SK-N-SH (cell line): Measurements from ENCODE around the gene SYT7. TPM values are rescaled to one million over a fixed set of nuclear protein-coding genes. Genes with fewer than 3 reads are reported as not detected.

Source experiments
- CTCF ChIA-PET: fragments of 300-600, 350-600 bp; formaldehyde crosslinking; extraction: SDS; loops from one replicate; lab custom pipeline; 2021; lab: Yijun Ruan, JAX
- POLR2A ChIA-PET: fragments of 350-600 bp; sonication (Branson Sonifier 250); formaldehyde crosslinking; extraction: SDS; loops from one replicate; lab custom pipeline; 2020; ENCODE audit warnings: antibody characterized with exemption, inconsistent platforms; lab: Yijun Ruan, JAX
- DNase-seq: peaks from one replicate; pipeline ENCODE4 v3.0.0; 2012
- H2AFZ ChIP-seq: fragments of 200-600 bp; sonication (generic); 2 replicates; pipeline ENCODE4 v1.8.1; 2016; ENCODE audit warnings: antibody characterized with exemption, mild to moderate bottlenecking, low read depth
- H3F3A ChIP-seq: fragments of 200-600 bp; sonication (generic); replicated peaks from 2 replicates; pipeline ENCODE3; 2016; ENCODE audit warnings: antibody characterized with exemption, mild to moderate bottlenecking; ENCODE audit not compliant: insufficient read depth
- H3K27ac ChIP-seq, 2 experiments: fragments of 200-500 bp in 1 of 2; fragments of 200-600 bp in 1 of 2; sonication (Bioruptor generic) in 1 of 2; sonication (generic), shearing (Covaris generic) in 1 of 2; 2 replicates each; pipeline versions ENCODE4 v1.5.1 to v1.6.1; 2014 to 2016; ENCODE audit warnings: low read depth in 2 of 2, inconsistent platforms in 1 of 2, low read length in 1 of 2, mild to moderate bottlenecking in 1 of 2, mixed read lengths in 1 of 2
- H3K27me3 ChIP-seq: fragments of 200-600 bp; sonication (generic), shearing (Covaris generic); 2 replicates; pipeline ENCODE4 v1.6.1; 2016; ENCODE audit warnings: mixed run types; ENCODE audit not compliant: insufficient read depth
- H3K36me3 ChIP-seq, 2 experiments: fragments of 200-500 bp in 1 of 2; fragments of 200-600 bp in 1 of 2; sonication (Bioruptor generic) in 1 of 2; sonication (generic) in 1 of 2; replicated peaks in 1 of 2; 2 replicates each; pipeline versions ENCODE3 to v1.5.1; 2014 to 2016; ENCODE audit warnings: low read length in 1 of 2, mild to moderate bottlenecking in 1 of 2; ENCODE audit not compliant: insufficient read depth in 2 of 2, control insufficient read depth in 1 of 2
- H3K4me1 ChIP-seq, 2 experiments: fragments of 200-500 bp in 1 of 2; fragments of 200-600 bp in 1 of 2; sonication (Bioruptor generic) in 1 of 2; sonication (generic), shearing (Covaris generic) in 1 of 2; 2 replicates each; pipeline versions ENCODE4 v1.5.1 to v1.6.1; 2014 to 2016; ENCODE audit warnings: low read depth in 1 of 2, low read length in 1 of 2, mixed run types in 1 of 2; ENCODE audit not compliant: insufficient read depth in 2 of 2, control insufficient read depth in 1 of 2
- H3K4me2 ChIP-seq: fragments of 200-600 bp; sonication (generic), shearing (Covaris generic); 2 replicates; pipeline ENCODE4 v1.6.1; 2017; ENCODE audit warnings: mixed run types
- H3K4me3 ChIP-seq, 2 experiments: fragments of 200-500 bp in 1 of 2; fragments of 200-600 bp in 1 of 2; sonication (Bioruptor generic) in 1 of 2; sonication (generic), shearing (Covaris generic) in 1 of 2; 2 replicates each; pipeline versions ENCODE4 v1.5.1 to v1.8.1; 2014 to 2016; ENCODE audit warnings: low read depth in 2 of 2, inconsistent platforms in 1 of 2, low read length in 1 of 2, mild to moderate bottlenecking in 1 of 2, mixed read lengths in 1 of 2, moderate library complexity in 1 of 2
- H3K79me2 ChIP-seq: fragments of 200-600 bp; sonication (generic); 2 replicates; pipeline ENCODE4 v1.8.1; 2017; ENCODE audit warnings: mild to moderate bottlenecking; ENCODE audit not compliant: insufficient read depth
- H3K9ac ChIP-seq: fragments of 200-600 bp; sonication (generic); 2 replicates; pipeline ENCODE4 v1.6.1; 2017; ENCODE audit warnings: mixed run types
- H3K9me2 ChIP-seq: fragments of 200-600 bp; sonication (generic); 2 replicates; pipeline ENCODE4 v1.6.1; 2017; ENCODE audit warnings: mixed run types
- H3K9me3 ChIP-seq: fragments of 200-600 bp; sonication (generic); 2 replicates; pipeline ENCODE4 v1.6.1; 2017; ENCODE audit warnings: mixed run types, mild to moderate bottlenecking, moderate library complexity
- H4K20me1 ChIP-seq: fragments of 200-600 bp; sonication (generic); 2 replicates; pipeline ENCODE4 v1.6.1; 2017; ENCODE audit warnings: mild to moderate bottlenecking, mixed run types; ENCODE audit not compliant: insufficient read depth
- RAD21 ChIP-seq: IDR thresholded peaks from 2 replicates; pipeline ENCODE4 v1.6.1; 2012; ENCODE audit warnings: mild to moderate bottlenecking, low read length
- RCOR1 ChIP-seq: fragments of 150-350 bp; IDR thresholded peaks from 2 replicates; pipeline ENCODE4 v1.6.1; 2017; ENCODE audit warnings: antibody characterized with exemption, low read length
- RXRA ChIP-seq: IDR thresholded peaks from 2 replicates; pipeline ENCODE4 v1.4.0; 2012; ENCODE audit warnings: low read depth, mild to moderate bottlenecking, borderline replicate concordance
- SIN3A ChIP-seq: IDR thresholded peaks from 2 replicates; pipeline ENCODE4 v1.6.1; 2012; ENCODE audit warnings: low read depth, mild to moderate bottlenecking, low read length, moderate library complexity, borderline replicate concordance
- TCF12 ChIP-seq: IDR thresholded peaks from 2 replicates; pipeline ENCODE4 v1.4.0; 2012
- TEAD4 ChIP-seq: IDR thresholded peaks from 2 replicates; pipeline ENCODE4 v1.4.0; 2012; ENCODE audit warnings: mild to moderate bottlenecking, borderline replicate concordance; ENCODE audit not compliant: insufficient read depth
- WGBS: methylation state at CpG from one replicate; pipeline ENCODE4 v1.1.6; 2017; ENCODE audit warnings: low lambda C conversion rate; 5-methylcytosine and 5-hydroxymethylcytosine counted together
- polyA plus RNA-seq, 3 experiments: library from polyadenylated mRNA; depleted of rRNA; stranded (reverse); fragments of >200 nt; gene quantifications; 2 replicates each; pipeline ENCODE4 v1.2.3, GENCODE V29; 2012
- TF ChIP-seq, protein P1 (sequence below): IDR thresholded peaks from 2 replicates; pipeline ENCODE4 v1.4.0; 2012; ENCODE audit warnings: low read depth, borderline replicate concordance

The SYT7 gene
- polyA plus RNA-seq, 1 of the 3 experiments (the other 2 are of a cell fraction) = 1.1 TPM

DNA sequence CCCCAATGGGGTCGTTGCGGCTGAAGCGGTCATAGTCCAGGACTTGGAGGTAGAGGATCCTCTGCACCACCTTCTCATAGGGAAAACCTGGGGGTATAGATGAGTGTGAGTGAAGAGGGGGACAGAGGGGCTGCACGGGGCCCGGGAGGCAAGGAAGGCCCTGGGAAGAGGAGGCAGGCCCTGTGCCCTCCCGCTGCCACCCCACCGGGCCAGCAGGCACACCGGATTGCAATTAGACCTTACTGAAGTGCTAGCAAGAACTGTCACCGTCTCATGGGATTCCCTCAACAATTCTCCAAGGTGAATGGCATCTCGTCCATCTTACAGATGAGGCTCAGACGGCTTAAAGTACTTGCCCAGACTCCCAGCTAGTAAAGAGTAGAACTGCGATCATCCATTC is 56.4 kb downstream of the SYT7 start:
- Histone ChIP-seq H3F3A (no peaks in the 10 kb centered on the region), H2AFZ (no peak overlapping the region), H3K27ac (no peak overlapping the region), H3K9me2 (no peaks in the 10 kb centered on the region), H3K9ac (no peak overlapping the region), H4K20me1 (no peaks in the 10 kb centered on the region), H3K4me1 (peaks cover 0 to 33% of the 10 kb centered on the region in 2 experiments; a peak in 1 of 4 replicates), H3K4me3 (no peak overlapping the region), H3K27me3 (peaks cover 15% of the 10 kb centered on the region; the same call in 1 of the 2 replicates), H3K4me2 (no peak overlapping the region), H3K9me3 (no peaks in the 10 kb centered on the region), H3K79me2 (no peaks in the 10 kb centered on the region), H3K36me3 (no peaks in the 10 kb centered on the region)
- no peak for TF ChIP-seq SIN3A
- no peak for TF ChIP-seq TEAD4
- WGBS = 52% methylated on average over 10 of the region's 12 CpGs
- no peak for DNase-seq
- ChIA-PET POLR2A (no interaction called here), CTCF (interaction anchor here (1.7 to 33.4 kb wide), 4 partner anchors 8 to 51 kb away, joined by 12 to 670 read pairs (median 369); partner anchors contain the start of genes LRRC10B and SYT7)

DNA sequence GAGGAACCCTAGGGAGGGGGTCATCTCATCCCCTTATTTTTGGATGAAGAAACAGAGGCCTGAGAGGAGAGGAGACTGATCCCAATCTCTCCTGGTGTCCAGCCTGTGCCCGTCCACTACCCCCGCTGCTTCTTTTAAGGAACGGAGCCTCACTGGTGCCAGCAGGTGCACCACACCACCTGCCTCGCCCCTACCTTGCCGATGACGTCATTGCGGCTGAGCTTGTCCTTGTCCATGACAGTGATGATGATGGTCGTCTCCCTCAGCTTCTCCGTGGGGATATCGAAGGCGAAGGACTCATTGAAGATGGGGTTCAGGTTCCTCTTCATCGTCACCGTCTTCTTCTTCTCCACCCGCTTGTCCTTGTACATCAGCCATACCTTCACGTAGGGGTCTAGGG is 58.0 kb downstream of the SYT7 start:
- Histone ChIP-seq H3K36me3 (no peaks in the 10 kb centered on the region), H2AFZ (no peak overlapping the region), H3K9me3 (no peaks in the 10 kb centered on the region), H4K20me1 (no peaks in the 10 kb centered on the region), H3K9ac (no peak overlapping the region), H3K9me2 (no peaks in the 10 kb centered on the region), H3K4me3 (no peak overlapping the region), H3K27ac (no peak overlapping the region; a peak in 1 of 4 replicates)
- 55% methylated on average over 15 of the region's 15 CpGs for WGBS
- TF ChIP-seq, protein P1, sequence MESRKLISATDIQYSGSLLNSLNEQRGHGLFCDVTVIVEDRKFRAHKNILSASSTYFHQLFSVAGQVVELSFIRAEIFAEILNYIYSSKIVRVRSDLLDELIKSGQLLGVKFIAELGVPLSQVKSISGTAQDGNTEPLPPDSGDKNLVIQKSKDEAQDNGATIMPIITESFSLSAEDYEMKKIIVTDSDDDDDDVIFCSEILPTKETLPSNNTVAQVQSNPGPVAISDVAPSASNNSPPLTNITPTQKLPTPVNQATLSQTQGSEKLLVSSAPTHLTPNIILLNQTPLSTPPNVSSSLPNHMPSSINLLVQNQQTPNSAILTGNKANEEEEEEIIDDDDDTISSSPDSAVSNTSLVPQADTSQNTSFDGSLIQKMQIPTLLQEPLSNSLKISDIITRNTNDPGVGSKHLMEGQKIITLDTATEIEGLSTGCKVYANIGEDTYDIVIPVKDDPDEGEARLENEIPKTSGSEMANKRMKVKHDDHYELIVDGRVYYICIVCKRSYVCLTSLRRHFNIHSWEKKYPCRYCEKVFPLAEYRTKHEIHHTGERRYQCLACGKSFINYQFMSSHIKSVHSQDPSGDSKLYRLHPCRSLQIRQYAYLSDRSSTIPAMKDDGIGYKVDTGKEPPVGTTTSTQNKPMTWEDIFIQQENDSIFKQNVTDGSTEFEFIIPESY = no peak
- no peak for TF ChIP-seq TCF12
- TF ChIP-seq RAD21 = no peak
- TF ChIP-seq RCOR1 = no peak
- no peak for TF ChIP-seq RXRA
- TF ChIP-seq, all 33 proteins: peak for 0
- no peak overlapping the region for H3K4me2 ChIP-seq
- no peak for DNase-seq
- H3K79me2 ChIP-seq = no peaks in the 10 kb centered on the region
- CTCF ChIA-PET = interaction anchor here (0.8 to 33.4 kb wide), 7 partner anchors 9 to 96 kb away, joined by 3 to 670 read pairs (median 5); partner anchors contain the start of gene SYT7
- POLR2A ChIA-PET = no interaction called here
- H3F3A ChIP-seq = no peaks in the 10 kb centered on the region
- peaks cover 0 to 17% of the 10 kb centered on the region in 2 experiments; a peak in 1 of 4 replicates for H3K4me1 ChIP-seq
- H3K27me3 ChIP-seq = peaks cover 15% of the 10 kb centered on the region; the same call in 1 of the 2 replicates
